GM23248 (cell line): ENCODE results near the gene TSSC4.

ENCODE experiments used
- EZH2 ChIP-seq: fragments of 200-600 bp; sonication (generic); IDR thresholded peaks from 2 replicates; pipeline ENCODE4 v1.6.1; 2018; ENCODE audit warnings: antibody characterized with exemption, mild to moderate bottlenecking; ENCODE audit not compliant: insufficient read depth, poor library complexity, severe bottlenecking
- EZH2phosphoT487 ChIP-seq: fragments of 200-600 bp; sonication (generic); IDR thresholded peaks from 2 replicates; pipeline ENCODE4 v1.6.1; 2018; ENCODE audit warnings: antibody characterized with exemption, moderate library complexity, mild to moderate bottlenecking, low read depth; ENCODE audit not compliant: insufficient read depth

- TF ChIP-seq EZH2 (no peak), EZH2phosphoT487 (no peak)
Measured at GRCh38 chr11:2374456-2375201, 25.9 kb upstream of the TSSC4 start.
